NCI-H2227 (cell line): ENCODE measurements around the gene LMO7.
"Not testable (repeated sequence)": the region's sequence is repeated elsewhere in the genome, so short reads cannot be mapped to it uniquely, and the experiment has no call there.

ENCODE experiments used
- DNase-seq: peaks from one replicate; lab custom pipeline; 2025; ENCODE audit not compliant: unreplicated experiment; lab: John Stamatoyannopoulos, UW

The LMO7 gene

GRCh38 chr13:75694722-75695121 lies 58.6 kb downstream of the LMO7 start:
- DNase-seq = no peak

- DNase-seq = peak; percentile 65
Measured at GRCh38 chr13:75695908-75696307, 59.8 kb downstream of the LMO7 start.

GRCh38 chr13:75699062-75699461 lies 62.9 kb downstream of the LMO7 start:
- DNase-seq = no peak

- DNase-seq = not testable (repeated sequence)
Measured at GRCh38 chr13:75699717-75700116, 63.6 kb downstream of the LMO7 start.

GRCh38 chr13:75700552-75700951 lies 64.4 kb downstream of the LMO7 start:
- no peak for DNase-seq

DNA sequence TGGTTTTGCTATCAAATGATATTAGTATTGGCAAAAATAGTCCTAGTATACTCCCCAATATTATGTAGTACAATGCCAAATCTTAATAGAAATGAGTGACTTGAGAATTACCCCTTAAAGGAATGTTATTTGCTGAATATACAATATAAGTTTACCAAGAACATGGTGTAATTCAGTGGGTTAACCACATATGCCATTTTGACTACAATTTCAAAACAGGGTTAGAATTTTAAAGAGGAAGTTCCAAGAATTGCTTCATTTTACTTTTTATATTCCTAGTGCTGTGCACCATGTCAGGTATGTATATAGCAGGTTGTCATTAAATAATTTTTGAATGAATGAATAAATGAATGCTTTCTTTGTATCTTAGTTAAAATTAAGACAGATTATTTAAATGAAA lies 66.3 kb downstream of the LMO7 start:
- DNase-seq = no peak

DNA sequence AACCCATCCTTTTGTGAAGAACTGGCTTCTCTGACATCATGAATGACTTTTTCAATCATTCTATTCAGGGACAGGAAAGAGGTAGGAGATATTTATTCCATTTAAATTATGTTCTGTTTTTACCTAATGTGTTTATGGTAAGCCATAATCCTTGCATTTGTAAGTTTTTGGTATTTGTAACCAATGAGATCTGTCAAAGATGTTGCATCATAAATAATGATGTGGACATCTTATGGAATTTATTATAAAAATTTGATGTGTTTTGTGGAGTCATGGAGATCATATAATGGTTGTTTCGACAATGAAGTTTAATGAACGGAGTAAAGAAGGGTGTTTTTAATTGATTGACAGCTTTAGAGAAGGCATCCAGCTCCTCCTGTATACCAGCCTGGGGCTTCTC lies 67.6 kb downstream of the LMO7 start:
- no peak for DNase-seq

DNA sequence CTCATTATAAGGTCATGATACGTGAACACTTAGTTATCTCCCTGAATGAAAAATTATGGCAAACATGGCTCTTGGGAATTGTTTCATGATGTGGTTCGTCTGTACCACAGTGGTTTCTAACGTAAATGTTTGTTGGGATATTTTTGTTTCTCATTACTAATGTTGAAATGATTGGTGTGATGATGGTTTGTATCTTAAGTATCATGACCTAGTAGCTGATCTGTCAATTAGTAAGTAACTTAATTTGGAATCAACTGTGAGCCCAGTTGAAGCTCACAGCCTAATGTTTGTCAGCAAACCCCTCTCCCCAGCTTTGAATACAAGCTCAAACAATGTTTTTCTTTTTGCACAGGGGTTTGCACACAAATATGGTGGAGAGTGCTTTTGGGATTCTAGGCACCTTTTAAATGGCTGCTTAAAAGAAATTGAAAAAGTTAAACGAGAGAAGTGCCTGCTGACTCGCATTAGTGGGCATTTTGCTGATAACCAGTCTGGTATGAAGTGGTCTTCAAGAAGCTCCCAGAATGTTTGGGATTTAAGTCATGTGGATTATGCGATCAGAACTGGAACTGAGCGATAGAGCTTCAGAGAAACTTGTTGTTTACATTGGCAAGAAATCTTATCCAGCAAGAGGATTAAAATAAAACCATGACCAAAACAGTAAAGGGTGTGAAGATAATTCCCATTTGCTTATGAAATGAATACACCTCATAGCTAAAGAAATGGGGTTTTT lies 68.2 kb downstream of the LMO7 start:
- no peak for DNase-seq

GRCh38 chr13:75704927-75705288 lies 68.8 kb downstream of the LMO7 start:
- DNase-seq = no peak

GRCh38 chr13:75705395-75705794 lies 69.3 kb downstream of the LMO7 start:
- no peak for DNase-seq

DNA sequence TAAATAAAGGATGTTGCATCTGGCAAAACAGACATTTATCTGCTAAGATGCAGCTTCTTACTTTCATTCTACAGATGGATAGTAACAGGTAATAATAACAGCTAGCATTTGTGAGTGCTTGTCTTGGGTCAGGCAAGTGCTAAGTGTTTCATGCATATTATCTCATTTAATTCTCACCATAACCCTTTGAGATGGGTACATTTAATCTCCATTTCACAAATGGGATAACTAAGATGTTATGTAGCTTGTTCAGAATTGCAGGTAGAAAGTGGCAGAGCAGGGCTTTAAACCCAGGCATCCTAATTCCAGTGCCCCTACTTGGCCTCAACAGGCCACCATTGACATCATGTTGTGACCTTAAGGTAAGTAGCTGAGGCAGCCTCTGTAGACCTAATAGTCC lies 69.8 kb downstream of the LMO7 start:
- no peak for DNase-seq

- DNase-seq = no peak
Measured at GRCh38 chr13:75713852-75714251, 77.7 kb downstream of the LMO7 start.

DNA sequence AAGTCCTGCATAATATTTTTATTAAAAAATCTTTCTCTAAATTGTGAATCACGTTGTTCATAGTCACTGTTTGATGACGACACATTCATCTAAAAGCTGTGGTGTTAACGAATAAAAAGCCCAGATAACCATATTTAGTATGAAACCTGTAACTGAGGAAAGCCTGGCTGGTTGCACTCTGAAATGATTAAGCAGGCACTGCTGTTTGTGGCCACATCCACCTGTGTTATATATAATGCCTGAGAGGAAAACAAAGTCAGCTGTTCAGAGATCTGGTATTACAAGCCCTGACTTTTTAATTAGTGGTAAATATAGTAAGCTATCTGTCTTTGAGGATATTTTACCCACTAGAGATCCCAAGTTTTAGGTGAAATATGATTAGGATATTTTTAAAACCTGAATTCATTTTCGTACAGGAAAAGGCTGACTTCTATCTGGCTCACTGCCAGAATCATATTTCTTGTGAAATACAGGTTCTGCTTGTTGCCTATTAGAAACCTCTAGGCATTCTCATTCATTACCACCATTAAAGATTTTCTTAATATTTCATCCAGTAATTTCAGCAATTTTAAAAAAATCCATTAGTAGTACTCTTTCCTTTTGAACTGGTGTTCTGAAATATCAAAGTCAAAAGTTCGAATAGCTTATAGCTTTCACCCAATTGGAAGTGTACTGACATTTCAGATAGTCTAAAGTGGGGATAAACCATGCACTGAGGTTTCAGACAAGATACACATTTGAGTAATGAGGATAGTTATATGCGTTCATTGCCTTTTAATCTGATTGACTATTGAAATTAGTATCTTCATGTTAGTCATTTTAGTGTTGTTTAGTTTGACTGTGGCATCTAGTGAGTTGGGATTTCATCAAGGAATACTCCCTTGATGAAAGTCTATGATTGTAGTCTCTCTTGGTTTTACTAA lies 79.7 kb downstream of the LMO7 start:
- DNase-seq = no peak

- no peak for DNase-seq
Measured at GRCh38 chr13:75717525-75717924, 81.4 kb downstream of the LMO7 start.

GRCh38 chr13:75721307-75721706 lies 85.2 kb downstream of the LMO7 start:
- DNase-seq = no peak

- DNase-seq = no peak
Measured at GRCh38 chr13:75723901-75724300, 87.8 kb downstream of the LMO7 start.

DNA sequence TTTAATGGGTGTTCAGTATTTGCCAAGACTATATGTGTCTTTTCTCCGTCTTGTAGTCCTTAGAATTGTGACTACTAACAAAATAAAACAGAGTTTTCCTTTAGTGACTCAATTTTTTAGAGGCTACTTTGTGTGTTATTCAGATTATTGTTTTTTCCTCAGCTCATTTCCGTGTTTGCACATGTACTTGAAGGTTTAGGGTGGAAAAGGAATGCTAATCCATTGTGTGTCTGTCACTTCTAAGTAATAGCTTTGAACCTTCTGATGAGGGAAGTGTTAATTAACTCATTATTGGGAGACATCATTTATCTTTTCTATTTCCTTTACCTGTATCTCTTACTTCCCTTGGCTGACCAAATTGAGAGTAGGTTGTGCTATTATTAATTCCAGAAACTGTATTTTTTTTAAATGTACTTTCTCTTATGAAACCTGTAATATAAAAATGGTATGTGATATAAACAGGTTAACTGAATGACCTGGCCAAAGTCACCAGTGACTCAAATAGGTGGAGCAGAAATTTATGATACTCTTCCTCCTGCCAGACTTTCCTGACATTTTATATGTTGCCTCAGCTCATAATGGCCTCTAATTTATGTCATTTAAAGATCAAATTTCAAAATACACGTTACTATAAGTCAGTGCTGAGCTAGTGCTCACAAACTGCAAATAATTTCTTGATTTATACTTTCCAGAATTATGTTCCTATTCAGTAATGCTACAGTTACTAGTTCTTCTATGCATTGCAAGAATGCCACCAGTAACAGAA lies 88.8 kb downstream of the LMO7 start:
- DNase-seq = no peak

GRCh38 chr13:75725736-75726135 lies 89.6 kb downstream of the LMO7 start:
- no peak for DNase-seq

DNA sequence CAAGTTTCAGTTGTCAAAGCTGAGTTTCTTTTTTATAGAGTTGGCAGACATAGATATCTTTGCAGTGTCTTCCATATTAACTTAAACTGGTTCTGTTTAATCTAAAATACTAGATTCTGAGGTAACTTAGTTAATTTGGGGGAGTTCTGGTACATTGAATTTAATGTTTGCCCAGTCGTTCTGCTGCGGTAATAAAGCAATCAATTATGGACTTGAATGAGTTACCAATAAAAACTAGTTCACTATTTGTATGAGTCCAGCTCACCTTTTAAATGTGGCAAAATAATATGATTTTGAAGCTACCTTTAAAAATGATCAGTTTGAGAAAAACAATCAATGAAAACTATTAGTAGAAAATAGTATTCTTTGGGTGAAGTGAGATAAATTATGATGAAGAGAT lies 90.2 kb downstream of the LMO7 start:
- DNase-seq = no peak

- DNase-seq = not testable (repeated sequence)
Measured at GRCh38 chr13:75733113-75733512, 97.0 kb downstream of the LMO7 start.

DNA sequence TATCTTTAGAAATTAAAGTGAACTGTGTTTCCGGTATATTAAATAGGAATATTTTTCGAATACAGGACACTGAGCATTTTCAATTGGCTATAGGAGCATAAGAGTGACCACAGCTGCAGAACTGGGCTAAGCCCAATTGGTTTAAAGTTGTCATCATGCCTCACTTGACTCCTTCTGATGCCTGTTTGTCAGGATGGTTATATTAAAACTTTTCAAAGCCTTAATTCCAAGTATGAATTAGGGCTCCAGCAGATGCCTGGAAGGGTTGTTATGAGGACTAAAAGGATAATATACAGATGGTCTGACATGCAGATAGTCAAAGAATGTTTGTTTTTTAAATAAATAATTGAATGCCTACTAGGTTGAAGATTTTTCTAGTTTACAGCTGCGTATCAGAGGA lies 100.0 kb downstream of the LMO7 start:
- no peak for DNase-seq

- DNase-seq = no peak
Measured at GRCh38 chr13:75738841-75739240, 102.7 kb downstream of the LMO7 start.
